GM23338 (cell line): ENCODE measurements around the gene MAD1L1.

ENCODE experiments used
- EZH2 ChIP-seq: fragments of 200-600 bp; sonication (generic); IDR thresholded peaks from one replicate; pipeline ENCODE4 v1.8.0; 2017; ENCODE audit warnings: antibody characterized with exemption, mild to moderate bottlenecking, low read depth; ENCODE audit not compliant: unreplicated experiment
- EZH2phosphoT487 ChIP-seq: fragments of 200-600 bp; sonication (generic); IDR thresholded peaks from one replicate; pipeline ENCODE4 v1.8.1; 2018; ENCODE audit warnings: antibody characterized with exemption; ENCODE audit not compliant: unreplicated experiment
- POLR2AphosphoS5 ChIP-seq: IDR thresholded peaks from 2 replicates; pipeline ENCODE4 v1.6.1; 2016; ENCODE audit warnings: antibody characterized with exemption, low read depth
- TF ChIP-seq, protein P1 (sequence below), 2 experiments: fragments of 200-600 bp in 1 of 2; sonication (generic) in 1 of 2; conservative IDR thresholded peaks; 2 replicates each; pipeline versions ENCODE4 v1.5.1 to v1.6.1; 2016 to 2017; ENCODE audit warnings: antibody characterized with exemption in 2 of 2, low read depth in 2 of 2, mild to moderate bottlenecking in 2 of 2, moderate library complexity in 1 of 2

DNA sequence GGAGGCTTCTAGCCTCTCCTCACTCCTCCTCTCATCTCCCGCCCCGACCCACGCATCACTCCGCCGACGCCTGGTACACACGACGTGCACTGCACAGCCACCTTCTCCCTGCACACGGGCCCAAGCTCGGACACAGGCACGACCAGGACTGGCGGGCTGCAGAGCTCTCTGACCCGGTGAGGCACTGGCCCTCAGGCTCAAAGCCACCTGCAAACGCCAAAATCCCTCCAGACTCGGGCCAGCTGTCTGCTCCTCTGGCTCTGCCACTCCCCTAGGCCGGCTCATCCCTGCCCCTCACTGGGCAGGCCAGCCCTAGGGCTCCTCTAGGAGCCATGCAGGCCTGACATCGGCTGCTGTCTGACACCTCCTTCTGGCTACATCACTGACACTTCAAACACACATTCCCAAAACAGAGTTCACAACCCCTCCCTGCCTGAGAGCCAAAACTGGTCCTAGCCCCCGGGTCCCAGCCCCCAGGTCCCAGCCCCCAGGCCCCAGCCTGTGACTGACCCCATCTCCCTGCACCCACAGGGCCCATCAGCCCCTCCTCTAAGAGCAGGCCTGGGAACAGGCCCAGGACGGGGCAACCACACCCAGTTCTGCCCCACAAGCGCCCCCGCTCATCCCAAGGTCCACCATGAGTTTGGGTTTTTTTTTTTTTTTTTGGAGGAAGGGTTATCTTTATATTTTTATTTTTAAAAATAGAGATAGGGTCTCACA is 35.1 kb downstream of the MAD1L1 start:
- TF ChIP-seq EZH2 (no peak), POLR2AphosphoS5 (no peak), EZH2phosphoT487 (no peak)
- TF ChIP-seq, protein P1, sequence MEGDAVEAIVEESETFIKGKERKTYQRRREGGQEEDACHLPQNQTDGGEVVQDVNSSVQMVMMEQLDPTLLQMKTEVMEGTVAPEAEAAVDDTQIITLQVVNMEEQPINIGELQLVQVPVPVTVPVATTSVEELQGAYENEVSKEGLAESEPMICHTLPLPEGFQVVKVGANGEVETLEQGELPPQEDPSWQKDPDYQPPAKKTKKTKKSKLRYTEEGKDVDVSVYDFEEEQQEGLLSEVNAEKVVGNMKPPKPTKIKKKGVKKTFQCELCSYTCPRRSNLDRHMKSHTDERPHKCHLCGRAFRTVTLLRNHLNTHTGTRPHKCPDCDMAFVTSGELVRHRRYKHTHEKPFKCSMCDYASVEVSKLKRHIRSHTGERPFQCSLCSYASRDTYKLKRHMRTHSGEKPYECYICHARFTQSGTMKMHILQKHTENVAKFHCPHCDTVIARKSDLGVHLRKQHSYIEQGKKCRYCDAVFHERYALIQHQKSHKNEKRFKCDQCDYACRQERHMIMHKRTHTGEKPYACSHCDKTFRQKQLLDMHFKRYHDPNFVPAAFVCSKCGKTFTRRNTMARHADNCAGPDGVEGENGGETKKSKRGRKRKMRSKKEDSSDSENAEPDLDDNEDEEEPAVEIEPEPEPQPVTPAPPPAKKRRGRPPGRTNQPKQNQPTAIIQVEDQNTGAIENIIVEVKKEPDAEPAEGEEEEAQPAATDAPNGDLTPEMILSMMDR (conservative IDR thresholded peaks at IDR 0.05; ENCODE audit: low read depth in 2 of 2) = no peak
